Small intestine (tissue), 4 donors: Measurements from ENCODE around the gene MICB. TPM values are rescaled to one million over a fixed set of nuclear protein-coding genes. Genes with fewer than 3 reads are reported as not detected.

Source experiments
- polyA plus RNA-seq, 4 donors: library from polyadenylated mRNA; stranded (reverse) in 3 of 4; unstranded in 1 of 4; fragments of 200-250 nt in 3 of 4; fragments of 120-200 nt in 1 of 4; gene quantifications; one replicate each; pipeline versions ENCODE4 v1.2.1 to v1.2.3, GENCODE V29; 2013
- donor health status: healthy with polysubstance abuse.
- donor health status: Bipolar disorder and iron deficiency.
- donor health status: healthy.

The MICB gene
- polyA plus RNA-seq, 4 donors, result 0.69 to 6.1 (median 2.0) TPM

Other genes with a start within 250 kb of the MICB start
- 100 to 1,000 TPM; 219 to 486 (median 456) TPM for gene HLA-C, start 226.1 kb upstream of the MICB start, polyA plus RNA-seq
- gene HLA-B, start 141.0 kb upstream of the MICB start, polyA plus RNA-seq, result 1,000 to 10,000 TPM in 2 of 4 donors, 100 to 1,000 TPM in 2; 282 to 2,421 (median 1,159) TPM
- gene MICA, start 94.5 kb upstream of the MICB start, polyA plus RNA-seq, result 10 to 100 TPM in 3 of 4 donors, 1 to 10 TPM in 1; 3.1 to 28.6 (median 19.3) TPM
- not detected for gene MCCD1, start 30.8 kb downstream of the MICB start, polyA plus RNA-seq
- gene DDX39B, start 43.9 kb downstream of the MICB start, polyA plus RNA-seq, result 100 to 1,000 TPM; 307 to 440 (median 358) TPM
- gene ATP6V1G2, start 48.5 kb downstream of the MICB start, polyA plus RNA-seq, result 1 to 10 TPM in 3 of 4 donors, under 1 TPM in 1; 0.81 to 6.3 (median 1.9) TPM
- gene NFKBIL1, start 49.5 kb downstream of the MICB start, polyA plus RNA-seq, result 10 to 100 TPM; 26.2 to 47.3 (median 31.8) TPM
- gene LTA, start 74.1 kb downstream of the MICB start, polyA plus RNA-seq, result 1 to 10 TPM in 1 of 4 donors, under 1 TPM in 1, not detected in 2; 0.24 to 1.0 TPM
- gene TNF, start 77.4 kb downstream of the MICB start, polyA plus RNA-seq, result under 1 TPM in 3 of 4 donors, not detected in 1; 0.18 to 0.59 (median 0.45) TPM
- gene LTB, start 84.3 kb downstream of the MICB start, polyA plus RNA-seq, result 10 to 100 TPM in 1 of 4 donors, 1 to 10 TPM in 3; 4.0 to 19.7 (median 8.0) TPM
- gene LST1, start 88.1 kb downstream of the MICB start, polyA plus RNA-seq, result 10 to 100 TPM in 2 of 4 donors, 1 to 10 TPM in 2; 3.1 to 37.0 (median 14.5) TPM
- gene NCR3, start 94.9 kb downstream of the MICB start, polyA plus RNA-seq, result 1 to 10 TPM in 1 of 4 donors, under 1 TPM in 1, not detected in 2; 0.33 to 1.4 TPM
- 100 to 1,000 TPM in 1 of 4 donors, 10 to 100 TPM in 2, 1 to 10 TPM in 1; 5.6 to 102 (median 48.9) TPM for gene AIF1, start 117.1 kb downstream of the MICB start, polyA plus RNA-seq
- gene PRRC2A, start 122.6 kb downstream of the MICB start, polyA plus RNA-seq, result 100 to 1,000 TPM in 1 of 4 donors, 10 to 100 TPM in 3; 54.6 to 104 (median 74.4) TPM
- 100 to 1,000 TPM; 193 to 381 (median 284) TPM for gene BAG6, start 154.5 kb downstream of the MICB start, polyA plus RNA-seq
- 10 to 100 TPM in 1 of 4 donors, 1 to 10 TPM in 3; 7.2 to 32.8 (median 8.2) TPM for gene APOM, start 157.7 kb downstream of the MICB start, polyA plus RNA-seq
- 10 to 100 TPM; 17.3 to 29.1 (median 23.2) TPM for gene C6orf47, start 162.6 kb downstream of the MICB start, polyA plus RNA-seq
- 10 to 100 TPM; 14.8 to 30.2 (median 21.7) TPM for gene GPANK1, start 166.9 kb downstream of the MICB start, polyA plus RNA-seq
- 100 to 1,000 TPM; 185 to 231 (median 206) TPM for gene CSNK2B, start 167.9 kb downstream of the MICB start, polyA plus RNA-seq
- 10 to 100 TPM in 1 of 4 donors, 1 to 10 TPM in 3; 3.8 to 16.5 (median 4.2) TPM for gene LY6G5B, start 171.8 kb downstream of the MICB start, polyA plus RNA-seq
- 1 to 10 TPM; 2.6 to 3.8 (median 3.1) TPM for gene LY6G5C, start 182.9 kb downstream of the MICB start, polyA plus RNA-seq
- gene ABHD16A, start 205.2 kb downstream of the MICB start, polyA plus RNA-seq, result 10 to 100 TPM; 34.6 to 63.8 (median 50.3) TPM
- under 1 TPM in 1 of 4 donors, not detected in 3; 0.12 TPM for gene LY6G6F, start 208.7 kb downstream of the MICB start, polyA plus RNA-seq
- gene LY6G6D, start 217.2 kb downstream of the MICB start, polyA plus RNA-seq, result under 1 TPM in 1 of 4 donors, not detected in 3; 0.22 TPM
- gene LY6G6C, start 223.6 kb downstream of the MICB start, polyA plus RNA-seq, result under 1 TPM in 1 of 4 donors, not detected in 3; 0.18 TPM
- gene MPIG6B, start 225.2 kb downstream of the MICB start, polyA plus RNA-seq, result under 1 TPM in 2 of 4 donors, not detected in 2; 0.13 to 0.59 TPM
- gene DDAH2, start 231.2 kb downstream of the MICB start, polyA plus RNA-seq, result 10 to 100 TPM; 64.4 to 89.7 (median 76.1) TPM
- 100 to 1,000 TPM; 400 to 576 (median 535) TPM for gene CLIC1, start 238.4 kb downstream of the MICB start, polyA plus RNA-seq
- gene MSH5, start 241.9 kb downstream of the MICB start, polyA plus RNA-seq, result 10 to 100 TPM in 2 of 4 donors, 1 to 10 TPM in 2; 1.6 to 53.1 (median 9.2) TPM